NCI-H2171 treated with DMSO at 0.1 percent for 48 hours (cell line): ENCODE results near the gene TAF1.
"Not testable (repeated sequence)": the region's sequence is repeated elsewhere in the genome, so short reads cannot be mapped to it uniquely, and the experiment has no call there.

Experiments
- DNase-seq: peaks from one replicate; lab custom pipeline; 2025; lab: John Stamatoyannopoulos, UW

Gene TAF1

DNA sequence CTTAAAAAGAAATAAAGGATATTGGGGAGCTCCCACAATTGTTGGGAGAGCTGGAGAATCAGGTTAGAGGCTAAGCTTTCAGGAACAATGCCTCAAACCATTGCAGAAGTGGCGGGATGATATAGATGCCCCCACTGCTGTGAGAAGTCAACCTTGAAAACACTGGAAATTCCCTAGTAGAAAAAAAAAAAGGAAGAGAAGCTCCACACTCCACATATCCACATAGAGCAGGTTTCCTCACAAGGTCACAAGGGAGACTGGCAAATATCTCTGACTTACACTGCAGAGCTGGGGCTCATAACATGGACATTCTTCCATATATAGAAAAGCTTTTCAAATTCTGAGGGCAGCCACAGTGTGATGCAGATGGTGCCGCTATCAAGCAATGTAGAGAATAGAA is 144.0 kb downstream of the TAF1 start:
- no peak for DNase-seq

DNA sequence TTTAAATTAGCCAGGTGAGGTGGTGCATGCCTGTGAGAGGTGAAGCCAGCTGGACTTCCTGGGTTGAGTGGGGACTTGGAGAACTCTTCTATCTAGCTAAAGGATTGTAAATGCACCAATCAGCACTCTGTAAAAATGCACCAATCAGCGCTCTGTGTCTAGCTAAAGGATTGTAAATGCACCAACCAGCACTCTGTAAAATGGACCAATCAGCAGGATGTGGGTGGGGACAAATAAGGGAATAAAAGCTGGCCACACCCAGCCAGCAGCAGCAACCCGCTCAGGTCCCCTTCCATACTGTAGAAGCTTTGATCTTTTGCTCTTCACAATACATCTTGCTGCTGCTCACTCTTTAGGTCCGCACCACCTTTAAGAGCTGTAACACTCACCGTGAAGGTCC is 147.6 kb downstream of the TAF1 start:
- DNase-seq: not testable (repeated sequence)

DNA sequence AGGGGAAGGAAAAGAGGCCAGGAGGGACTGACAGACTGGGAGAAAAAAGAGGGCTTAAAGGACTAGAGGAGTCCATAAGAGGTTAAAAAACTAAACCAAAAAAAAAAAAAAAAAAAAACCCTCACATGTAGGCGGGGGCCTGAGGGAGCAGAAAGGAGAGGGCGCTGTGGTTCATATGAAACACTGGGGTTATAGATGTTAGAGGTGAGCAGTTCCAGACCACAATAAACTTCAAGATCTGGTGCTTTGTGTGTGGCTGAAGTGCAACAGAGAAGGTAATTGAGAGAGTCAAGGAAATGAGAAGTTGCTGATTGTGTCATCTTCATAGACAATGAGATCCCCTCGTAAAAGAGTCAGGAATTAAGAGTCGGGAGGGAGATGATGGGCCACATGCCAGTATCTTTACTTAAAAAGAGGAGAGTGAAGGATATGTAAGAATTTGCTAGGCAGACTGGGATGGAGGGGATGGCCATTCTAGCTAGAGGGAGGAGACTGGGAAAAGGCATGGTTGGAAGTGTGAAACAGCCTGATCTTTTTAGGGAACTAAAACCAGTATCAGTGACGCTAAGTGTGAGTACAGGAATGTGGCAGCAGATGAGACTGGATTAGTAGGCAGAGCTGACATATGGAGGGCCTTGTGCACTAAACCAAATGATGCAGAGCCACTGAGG is 148.3 kb downstream of the TAF1 start:
- no peak for DNase-seq

DNA sequence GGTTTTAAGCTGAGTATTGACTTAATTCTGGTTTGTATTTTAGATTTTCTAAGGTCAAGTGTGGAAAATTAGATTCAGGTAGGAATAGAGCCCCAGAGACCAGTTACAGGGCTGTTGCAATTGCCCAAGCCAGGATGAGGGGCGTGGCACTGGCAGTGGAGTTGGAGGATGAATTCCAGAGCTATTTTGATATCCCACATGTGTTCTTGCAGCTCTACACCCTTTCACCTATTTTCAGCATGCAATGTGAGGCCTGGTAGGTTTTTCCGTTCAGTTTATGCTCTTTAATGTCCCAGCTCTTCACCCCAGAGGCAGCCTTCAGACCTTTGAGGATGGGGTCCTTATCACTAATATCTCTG is 148.9 kb downstream of the TAF1 start:
- DNase-seq: no peak
